GM18870 (cell line): Measurements from ENCODE around the gene CTBP2.

ENCODE experiments used
- ATAC-seq: cut with Tn5 transposase; IDR thresholded peaks from one replicate; pipeline ENCODE4 v1.9.1; 2021; ENCODE audit warnings: moderate library complexity; ENCODE audit not compliant: unreplicated experiment

CTBP2 gene

GRCh38 chr10:124956764-124957163 lies 203.6 kb downstream of the CTBP2 start:
- ATAC-seq: no peak

DNA sequence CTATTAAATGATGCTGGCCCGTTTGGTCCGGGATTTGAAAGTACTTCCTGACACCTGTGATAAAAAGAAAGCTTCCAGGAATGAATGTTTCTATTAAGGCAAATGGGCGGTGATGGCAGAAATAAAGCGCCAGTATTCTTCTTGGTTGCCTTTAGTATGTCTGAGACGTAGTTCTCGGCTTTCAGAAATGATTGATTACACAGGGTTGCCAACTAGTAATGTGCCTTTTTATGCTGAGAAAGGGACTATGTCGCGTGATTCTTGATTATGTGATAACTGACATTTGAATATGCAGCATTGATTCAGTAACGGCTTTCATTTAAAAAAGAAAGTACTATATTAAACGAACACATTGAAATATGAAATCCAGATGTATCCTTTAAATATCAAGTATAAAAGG lies 204.5 kb downstream of the CTBP2 start:
- no peak for ATAC-seq

- ATAC-seq: no peak
Measured at GRCh38 chr10:124955243-124955642, 205.1 kb downstream of the CTBP2 start.

DNA sequence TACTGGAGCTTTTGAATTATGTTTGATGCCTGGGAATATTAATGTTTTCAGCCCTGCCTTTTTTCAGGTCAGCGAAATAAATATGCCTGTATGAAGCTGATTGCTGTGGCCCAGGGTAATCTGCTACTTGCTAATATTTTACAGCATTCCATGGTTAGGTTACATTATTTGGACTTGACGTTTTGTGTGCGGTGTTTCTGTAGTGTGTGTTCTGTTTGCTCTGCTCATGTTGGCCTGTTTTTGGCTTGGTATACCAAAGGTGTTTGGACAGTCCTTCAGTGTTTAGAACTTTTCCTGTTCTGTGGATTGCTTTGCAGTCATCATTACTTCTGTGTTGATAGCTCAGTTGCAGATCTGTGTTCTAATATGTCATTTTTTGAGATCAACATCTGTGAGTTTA lies 206.9 kb downstream of the CTBP2 start:
- ATAC-seq: no peak

DNA sequence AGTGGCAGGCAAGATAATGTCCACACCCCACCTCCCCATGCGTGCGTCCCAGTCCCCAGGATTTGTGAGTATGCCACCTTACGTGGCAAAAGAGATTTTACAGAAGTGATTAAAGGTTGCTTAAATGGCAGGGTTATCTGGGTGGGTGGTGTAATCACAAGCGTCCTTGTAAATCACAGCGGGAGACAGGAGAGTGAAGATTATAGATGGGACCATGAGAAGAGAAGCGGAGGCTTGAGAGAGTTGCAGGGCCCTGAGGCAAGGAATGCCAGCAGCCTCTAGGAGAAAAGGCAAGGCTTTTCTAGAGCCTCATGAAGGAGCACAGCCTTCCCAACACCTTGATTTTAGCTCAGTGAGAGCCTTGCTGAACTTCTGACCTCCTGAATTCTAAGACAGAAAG lies 208.2 kb downstream of the CTBP2 start:
- ATAC-seq: no peak

GRCh38 chr10:124949543-124949942 lies 210.8 kb downstream of the CTBP2 start:
- ATAC-seq: no peak

DNA sequence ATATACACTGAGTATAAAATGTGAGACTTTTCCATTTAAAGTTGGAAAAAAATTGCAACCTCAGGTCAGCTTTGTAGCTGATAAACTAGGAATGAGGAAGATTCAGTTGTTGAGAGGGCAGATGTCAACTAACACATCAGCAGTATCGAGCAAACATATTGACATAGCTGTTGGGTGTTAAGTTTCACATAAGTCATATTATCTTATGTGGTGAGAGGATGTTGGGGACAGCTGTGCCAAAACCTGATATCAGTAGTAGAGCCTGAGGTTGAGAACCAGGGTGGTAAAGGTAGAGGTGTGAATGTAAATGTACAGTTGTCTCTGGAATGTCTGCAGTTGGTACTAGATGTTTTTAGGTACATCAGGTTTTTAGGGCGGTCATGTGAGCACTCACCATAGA lies 213.4 kb downstream of the CTBP2 start:
- no peak for ATAC-seq

- ATAC-seq: no peak
Measured at GRCh38 chr10:124944982-124945381, 215.4 kb downstream of the CTBP2 start.

GRCh38 chr10:124943301-124944092 lies 216.9 kb downstream of the CTBP2 start:
- no peak for ATAC-seq

GRCh38 chr10:124942317-124943169 lies 217.8 kb downstream of the CTBP2 start:
- ATAC-seq: no peak

DNA sequence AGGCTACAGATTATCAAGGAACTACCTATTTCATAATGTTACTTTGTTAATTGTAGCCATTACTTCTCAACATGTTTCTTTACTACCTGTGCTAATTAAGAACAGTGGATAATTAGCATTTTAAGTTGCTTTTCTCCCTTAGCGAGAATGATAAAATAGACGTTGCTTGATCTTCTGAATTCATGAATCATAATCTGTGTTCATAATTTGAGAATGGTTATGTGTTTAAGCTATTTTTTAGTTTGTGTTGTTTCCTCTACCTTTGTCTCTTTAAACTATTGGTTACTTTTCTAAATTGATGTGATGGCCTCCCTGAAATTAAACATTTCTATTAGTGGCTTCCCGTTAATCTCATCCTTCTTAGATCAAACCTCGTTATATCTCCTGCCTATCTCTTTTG lies 218.5 kb downstream of the CTBP2 start, which contains the start of gene ZRANB1:
TSS of gene ZRANB1 (plus strand) at position 301 of the 400 bp plus-strand sequence. CDS start 371 bp downstream, outside the sequence.
- ATAC-seq: no peak

DNA sequence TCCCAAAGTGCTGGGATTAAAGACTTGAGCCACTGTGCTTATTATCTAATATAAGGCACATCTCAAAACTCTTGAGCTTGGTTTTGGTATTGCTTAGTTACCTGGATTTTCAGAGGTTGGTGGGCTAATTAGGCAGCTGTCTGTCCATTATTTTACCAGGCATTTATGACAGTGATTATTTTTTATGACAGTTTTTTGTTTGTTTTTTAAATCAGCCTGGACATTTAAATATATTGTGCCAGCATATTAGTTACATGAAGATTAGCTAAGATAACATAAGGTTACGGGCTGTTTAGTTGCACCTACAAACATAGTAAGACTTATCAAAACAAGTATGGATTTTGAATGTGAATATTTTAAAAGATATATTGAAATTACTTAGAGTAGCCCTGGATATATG lies 221.1 kb downstream of the CTBP2 start:
- no peak for ATAC-seq

DNA sequence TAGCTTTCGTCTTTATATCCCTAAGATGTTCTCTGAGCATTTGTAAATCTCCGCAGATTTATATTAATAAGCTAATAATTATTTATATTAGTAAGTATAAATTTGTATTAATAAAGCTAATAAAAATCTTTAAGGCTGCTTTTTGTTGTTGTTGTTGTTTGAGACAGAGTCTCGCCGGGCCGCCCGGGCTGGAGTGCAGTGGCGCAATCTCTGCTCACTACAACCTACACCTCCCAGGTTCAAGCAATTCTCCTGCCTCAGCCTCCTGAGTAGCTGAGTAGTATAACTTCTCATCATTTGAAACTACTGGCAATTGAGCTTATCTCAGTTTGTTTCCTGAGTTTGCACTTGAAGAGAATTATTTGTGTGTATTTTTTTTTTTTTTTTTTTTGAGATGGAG lies 223.6 kb downstream of the CTBP2 start:
- no peak for ATAC-seq

DNA sequence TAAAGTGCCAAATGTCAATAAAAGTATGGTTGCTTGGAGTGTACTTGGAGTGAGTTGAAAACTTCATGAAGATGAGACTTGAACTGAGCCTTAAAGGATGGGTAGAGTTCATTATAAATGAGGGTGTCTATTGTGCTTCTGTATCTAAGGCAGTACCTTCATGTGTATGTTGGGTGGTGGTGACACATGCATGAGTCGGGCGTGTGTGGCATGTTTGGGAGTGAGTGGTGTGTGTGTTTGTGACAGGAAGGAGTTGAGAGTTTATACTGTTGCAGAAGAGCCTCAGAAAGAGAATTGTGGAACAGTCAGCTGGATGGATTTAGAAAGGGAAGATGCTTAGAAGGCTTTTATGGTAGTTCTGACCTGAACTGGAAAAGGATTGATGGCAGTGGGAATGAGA lies 224.4 kb downstream of the CTBP2 start:
- no peak for ATAC-seq
